GM23248 (cell line): ENCODE measurements around the gene MYO16. TPM values are rescaled to one million over a fixed set of nuclear protein-coding genes. Genes with fewer than 3 reads are reported as not detected.
A peak's percentile ranks its signal among the peaks of the same experiment; 100 is the strongest.

ENCODE experiments used
- DNase-seq: peaks from one replicate; pipeline ENCODE4 v3.0.0-alpha.2; 2015
- H2AFZ ChIP-seq: fragments of 200-600 bp; sonication (generic); 2 replicates; pipeline ENCODE4 v1.6.1; 2016; ENCODE audit warnings: antibody characterized with exemption
- H3F3A ChIP-seq: fragments of 200-600 bp; sonication (generic); 2 replicates; pipeline ENCODE4 v1.6.1; 2016; ENCODE audit warnings: mild to moderate bottlenecking, antibody characterized with exemption, mixed run types; ENCODE audit not compliant: insufficient read depth
- H3K27ac ChIP-seq: fragments of 200-600 bp; sonication (generic); 2 replicates; pipeline ENCODE4 v1.5.1; 2016; ENCODE audit warnings: mild to moderate bottlenecking
- H3K27me3 ChIP-seq: fragments of 200-600 bp; sonication (generic); replicated peaks from 2 replicates; pipeline ENCODE4 v1.6.1; 2016; ENCODE audit warnings: mild to moderate bottlenecking; ENCODE audit not compliant: insufficient read depth
- H3K36me3 ChIP-seq: fragments of 200-600 bp; sonication (generic); 2 replicates; pipeline ENCODE4 v1.6.1; 2016; ENCODE audit warnings: low read depth, mild to moderate bottlenecking
- H3K4me1 ChIP-seq: fragments of 200-600 bp; sonication (generic); 2 replicates; pipeline ENCODE4 v1.6.1; 2016; ENCODE audit warnings: mild to moderate bottlenecking; ENCODE audit not compliant: insufficient read depth
- H3K4me2 ChIP-seq: fragments of 200-600 bp; sonication (generic); one replicate; pipeline ENCODE4 v1.6.1; 2016; ENCODE audit warnings: mild to moderate bottlenecking; ENCODE audit not compliant: unreplicated experiment
- H3K4me3 ChIP-seq: fragments of 200-600 bp; sonication (generic); 2 replicates; pipeline ENCODE4 v1.5.1; 2016; ENCODE audit warnings: mild to moderate bottlenecking
- H3K79me2 ChIP-seq: fragments of 200-600 bp; sonication (generic); 2 replicates; pipeline ENCODE4 v1.6.1; 2016; ENCODE audit warnings: mild to moderate bottlenecking; ENCODE audit not compliant: insufficient read depth
- H3K9ac ChIP-seq: fragments of 200-600 bp; sonication (generic); 2 replicates; pipeline ENCODE4 v1.6.1; 2016; ENCODE audit warnings: mild to moderate bottlenecking
- H3K9me2 ChIP-seq: fragments of 200-600 bp; sonication (generic); 2 replicates; pipeline ENCODE4 v1.6.1; 2016; ENCODE audit warnings: mixed run types, mild to moderate bottlenecking, moderate library complexity; ENCODE audit not compliant: insufficient read depth
- H3K9me3 ChIP-seq: fragments of 200-600 bp; sonication (generic); one replicate; pipeline ENCODE4 v1.6.1; 2017; ENCODE audit warnings: low read depth
- H4K20me1 ChIP-seq: fragments of 200-600 bp; sonication (generic); 2 replicates; pipeline ENCODE4 v1.6.0; 2016; ENCODE audit not compliant: insufficient read depth
- EZH2 ChIP-seq: fragments of 200-600 bp; sonication (generic); IDR thresholded peaks from 2 replicates; pipeline ENCODE4 v1.6.1; 2018; ENCODE audit warnings: antibody characterized with exemption, mild to moderate bottlenecking; ENCODE audit not compliant: insufficient read depth, poor library complexity, severe bottlenecking
- EZH2phosphoT487 ChIP-seq: fragments of 200-600 bp; sonication (generic); IDR thresholded peaks from 2 replicates; pipeline ENCODE4 v1.6.1; 2018; ENCODE audit warnings: antibody characterized with exemption, moderate library complexity, mild to moderate bottlenecking, low read depth; ENCODE audit not compliant: insufficient read depth
- WGBS, 2 experiments: methylation state at CpG; one replicate each; pipeline ENCODE4 v1.1.6; 2015 to 2017; ENCODE audit warnings: low lambda C conversion rate in 2 of 2, low coverage in 1 of 2; ENCODE audit errors: missing lambda C conversion rate in 2 of 2; 5-methylcytosine and 5-hydroxymethylcytosine counted together
- in situ Hi-C: fragments of 300-500 bp; cut with MboI; formaldehyde crosslinking; loops from 2 replicates; pipeline ENCODE4 v1.15.0; 2020
- polyA plus RNA-seq: library from polyadenylated mRNA; unstranded; fragments of >200 nt; fragmentation: Nextera tagmentation; extraction: Ambion mirVana; gene quantifications from 2 replicates; pipeline ENCODE4 v1.2.1, GENCODE V29; 2016
- total RNA-seq: library from RNA; depleted of rRNA; stranded (reverse); fragments of >200 nt; shearing (Covaris generic); gene quantifications from 2 replicates; pipeline ENCODE4 v1.2.3, GENCODE V29; 2014

The MYO16 gene
- total and polyA plus RNA-seq, 2 experiments from 2014 or later: not detected

GRCh38 chr13:108595436-108596274 lies 33.8 kb upstream of the MYO16 start:
- 3% methylated on average over 13 of the region's 13 CpGs for WGBS, 2 experiments
- DNase-seq: no peak

DNA sequence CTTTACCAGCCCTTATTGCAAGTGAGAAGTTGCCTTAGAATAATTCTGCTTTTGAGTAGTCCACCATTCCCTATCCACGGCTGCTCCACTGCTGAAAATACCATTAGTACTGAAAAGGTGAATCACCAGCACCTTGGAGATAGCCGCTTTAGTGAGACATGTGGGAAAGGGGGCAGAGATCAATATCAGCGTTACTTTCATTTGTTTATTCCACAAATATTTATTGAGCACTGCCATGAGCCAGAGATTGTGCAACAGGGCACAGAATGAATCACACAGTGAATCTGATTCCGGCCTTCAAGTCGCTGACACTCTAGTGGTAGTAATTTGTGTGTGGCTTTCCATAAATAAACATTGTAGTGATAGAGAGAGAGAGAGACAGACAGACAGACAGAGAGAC lies 31.5 kb upstream of the MYO16 start:
- TF ChIP-seq EZH2phosphoT487 (no peak), EZH2 (no peak)

More at GRCh38 chr13:108595436-108596274, 33.8 kb upstream of the MYO16 start:
- H3K9ac ChIP-seq: no peak overlapping the region
- no peaks in the 10 kb centered on the region for H3K4me1 ChIP-seq
- no peaks in the 10 kb centered on the region for H3K9me3 ChIP-seq
- no peak overlapping the region for H2AFZ ChIP-seq
- H3K4me3 ChIP-seq: no peak overlapping the region
- H3K36me3 ChIP-seq: no peaks in the 10 kb centered on the region
- H3K4me2 ChIP-seq: no peak overlapping the region
- no peaks in the 10 kb centered on the region for H3K27me3 ChIP-seq
- no peaks in the 10 kb centered on the region for H4K20me1 ChIP-seq
- no peak overlapping the region for H3K27ac ChIP-seq
- no peaks in the 10 kb centered on the region for H3K79me2 ChIP-seq
- no peaks in the 10 kb centered on the region for H3F3A ChIP-seq
- in situ Hi-C loops: no loop called here
- H3K9me2 ChIP-seq: no peaks in the 10 kb centered on the region
- TF ChIP-seq EZH2phosphoT487: no peak

DNA sequence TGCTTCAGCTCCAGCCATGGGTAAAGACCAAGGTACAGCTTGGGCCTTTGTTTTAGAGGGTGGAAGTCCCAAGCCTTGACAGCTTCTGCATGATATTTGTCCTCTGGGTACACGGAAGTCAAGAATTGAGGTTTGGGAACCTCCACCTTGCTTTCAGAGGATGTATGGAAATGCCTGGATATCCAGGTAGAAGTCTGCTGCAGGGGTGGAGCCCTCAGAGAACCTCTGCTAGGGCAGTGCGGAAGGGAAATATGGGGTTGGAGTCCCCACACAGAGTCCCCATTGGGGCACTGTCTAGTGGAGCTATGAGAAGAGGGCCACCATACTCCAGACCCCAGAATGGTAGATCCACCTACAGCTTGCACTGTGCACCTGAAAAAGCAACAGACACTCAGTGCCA lies 23.0 kb upstream of the MYO16 start:
- DNase-seq: no peak
- in situ Hi-C loops: no loop called here
- Histone ChIP-seq H3K4me2 (no peak overlapping the region), H3K36me3 (no peaks in the 10 kb centered on the region), H4K20me1 (no peaks in the 10 kb centered on the region), H3K9me3 (no peaks in the 10 kb centered on the region), H3K79me2 (no peaks in the 10 kb centered on the region), H3K4me1 (no peaks in the 10 kb centered on the region), H3K9me2 (no peaks in the 10 kb centered on the region), H3K27ac (no peak overlapping the region), H3K27me3 (no peaks in the 10 kb centered on the region), H3F3A (no peaks in the 10 kb centered on the region), H2AFZ (no peak overlapping the region), H3K9ac (no peak overlapping the region), H3K4me3 (no peak overlapping the region)
- WGBS, 2 experiments: 35 to 36% methylated on average over 2 of the region's 2 CpGs
- TF ChIP-seq EZH2: no peak
- TF ChIP-seq EZH2phosphoT487: no peak

More for the DNA sequence above, 31.5 kb upstream of the MYO16 start:
- Histone ChIP-seq H3K4me3 (no peak overlapping the region), H3K9me2 (no peaks in the 10 kb centered on the region), H2AFZ (no peak overlapping the region), H4K20me1 (no peaks in the 10 kb centered on the region), H3K9ac (no peak overlapping the region), H3K9me3 (no peaks in the 10 kb centered on the region), H3K36me3 (no peaks in the 10 kb centered on the region), H3K27ac (no peak overlapping the region), H3K4me1 (no peaks in the 10 kb centered on the region), H3K4me2 (no peak overlapping the region), H3K27me3 (no peaks in the 10 kb centered on the region), H3F3A (no peaks in the 10 kb centered on the region), H3K79me2 (no peaks in the 10 kb centered on the region)
- WGBS, 2 experiments: 42% methylated on average over 5 of the region's 5 CpGs
- DNase-seq: no peak
- in situ Hi-C loops: no loop called here

GRCh38 chr13:108609353-108609752 lies 20.1 kb upstream of the MYO16 start:
- no peak for TF ChIP-seq EZH2
- TF ChIP-seq EZH2phosphoT487: no peak
- no peak overlapping the region for H3K27ac ChIP-seq
- no peaks in the 10 kb centered on the region for H3K27me3 ChIP-seq
- H3K9me2 ChIP-seq: no peaks in the 10 kb centered on the region
- H3K79me2 ChIP-seq: no peaks in the 10 kb centered on the region
- H3K36me3 ChIP-seq: no peaks in the 10 kb centered on the region
- in situ Hi-C loops: no loop called here
- no peak overlapping the region for H2AFZ ChIP-seq
- H3K9ac ChIP-seq: no peak overlapping the region
- no peaks in the 10 kb centered on the region for H4K20me1 ChIP-seq
- WGBS, 2 experiments: 14 to 19% methylated on average over 7 of the region's 7 CpGs
- no peak overlapping the region for H3K4me2 ChIP-seq
- H3K9me3 ChIP-seq: no peaks in the 10 kb centered on the region
- DNase-seq: peak; percentile 24
- no peak overlapping the region for H3K4me3 ChIP-seq
- no peaks in the 10 kb centered on the region for H3K4me1 ChIP-seq
- no peaks in the 10 kb centered on the region for H3F3A ChIP-seq
